Measurements from ENCODE around the gene TRABD2B.

TRABD2B gene

GRCh38 chr1:47936916-47937551 is 60.2 kb downstream of the TRABD2B start (continued):
- TF ChIP-seq ATF2 (tag by site-specific recombination; IDR thresholded peaks at IDR 0.05; ENCODE audit: low read depth) (no peak), ZNF585B (tag by site-specific recombination; IDR thresholded peaks at IDR 0.05) (no peak), ZNF148 (tag by site-specific recombination; IDR thresholded peaks at IDR 0.05; ENCODE audit: borderline replicate concordance) (no peak), ZNF157 (tag by site-specific recombination; IDR thresholded peaks at IDR 0.05) (0 out of 2 replicates have a peak, but pooled peaks have one; percentile 14), INSM2 (tag by site-specific recombination; IDR thresholded peaks at IDR 0.05) (no peak), ZNF558 (tag by site-specific recombination; IDR thresholded peaks at IDR 0.05) (no peak), OVOL3 (tag by site-specific recombination; IDR thresholded peaks at IDR 0.05) (no peak), CTCF (tag by site-specific recombination; IDR thresholded peaks at IDR 0.05) (no peak), ZNF155 (tag by site-specific recombination; IDR thresholded peaks at IDR 0.05) (no peak), ZNF707 (tag by site-specific recombination; IDR thresholded peaks at IDR 0.05) (no peak; the same call in 1 of the 2 replicates), ZNF747 (tag by site-specific recombination; IDR thresholded peaks at IDR 0.05) (0 out of 2 replicates have a peak, but pooled peaks have one; percentile 60), ZNF488 (tag by site-specific recombination; IDR thresholded peaks at IDR 0.05) (no peak), ZNF133 (tag by site-specific recombination; IDR thresholded peaks at IDR 0.05) (peak; percentile 51), ZNF24 (tag by site-specific recombination; IDR thresholded peaks at IDR 0.05) (no peak), ZNF350 (tag by site-specific recombination; IDR thresholded peaks at IDR 0.05) (no peak)

- no peak overlapping the region for H3K4me3 ChIP-seq (ENCODE audit: low read depth, low read length)
- H3K27ac ChIP-seq (ENCODE audit: extremely low read depth, low read depth, low read length), result no peak overlapping the region
- H3K36me3 ChIP-seq (ENCODE audit: control insufficient read depth in 2 of 2, insufficient read depth in 1 of 2, low read length in 2 of 2), result no peaks in the 10 kb centered on the region
- ChIA-PET CTCF (no interaction called here), POLR2A (no interaction called here)
- no peaks in the 10 kb centered on the region for H3K4me1 ChIP-seq (ENCODE audit: control insufficient read depth, insufficient read depth, low read length)
- H3K9me3 ChIP-seq (ENCODE audit: control insufficient read depth, insufficient read depth, low read depth, low read length), result no peaks in the 10 kb centered on the region
- TF ChIP-seq TSHZ1 (tag by site-specific recombination; IDR thresholded peaks at IDR 0.05; ENCODE audit: borderline replicate concordance) (no peak), EGR2 (tag by site-specific recombination; IDR thresholded peaks at IDR 0.05; ENCODE audit: low read depth) (no peak), ZNF24 (tag by site-specific recombination; IDR thresholded peaks at IDR 0.05) (no peak), ZBTB1 (tag by site-specific recombination; IDR thresholded peaks at IDR 0.05) (no peak), ZNF48 (tag by site-specific recombination; IDR thresholded peaks at IDR 0.05) (no peak), ZNF747 (tag by site-specific recombination; IDR thresholded peaks at IDR 0.05) (no peak), REPIN1 (tag by site-specific recombination; IDR thresholded peaks at IDR 0.05; ENCODE audit: low read depth) (no peak), ZNF792 (tag by site-specific recombination; IDR thresholded peaks at IDR 0.05) (no peak), ZNF624 (tag by site-specific recombination; IDR thresholded peaks at IDR 0.05) (no peak), ZNF184 (tag by site-specific recombination; IDR thresholded peaks at IDR 0.05) (no peak), ZNF157 (tag by site-specific recombination; IDR thresholded peaks at IDR 0.05) (no peak)
Measured at GRCh38 chr1:47935856-47936255, 61.3 kb downstream of the TRABD2B start.
